Dendritic cell treated with granulocyte-macrophage colony-stimulating factor and Interleukin-4, amounts not matched to agents 40 ng/mL and 50 ng/mL, for 4 days (primary cell): ENCODE results near the gene UBR7.

Source experiments
- H3K27ac Mint-ChIP-seq: one replicate; pipeline ENCODE4 v1.8.0; 2022; ENCODE audit warnings: mild to moderate bottlenecking, mixed read lengths
- H3K27me3 Mint-ChIP-seq: one replicate; pipeline ENCODE4 v1.8.0; 2022; ENCODE audit warnings: mild to moderate bottlenecking, mixed read lengths
- H3K36me3 Mint-ChIP-seq: one replicate; pipeline ENCODE4 v1.8.0; 2022; ENCODE audit warnings: low read depth, mixed read lengths
- H3K4me1 Mint-ChIP-seq: one replicate; pipeline ENCODE4 v1.8.0; 2022; ENCODE audit warnings: low read depth, mixed read lengths
- H3K4me3 Mint-ChIP-seq: one replicate; pipeline ENCODE4 v1.8.0; 2022; ENCODE audit warnings: mild to moderate bottlenecking, moderate library complexity, mixed read lengths
- H3K9me3 Mint-ChIP-seq: one replicate; pipeline ENCODE4 v1.8.0; 2022; ENCODE audit warnings: mixed read lengths
- intact Hi-C: fragments of 100-400 bp; cut with micrococcal nuclease; formaldehyde crosslinking; loops from one replicate; pipeline ENCODE4 v1.15.0; 2022

The UBR7 gene

GRCh38 chr14:93246534-93246933, 39.5 kb downstream of the UBR7 start:
- intact Hi-C loops, result no loop called here
- peaks cover 96% of the 10 kb centered on the region for H3K36me3 Mint-ChIP-seq
- H3K4me3 Mint-ChIP-seq, result no peak overlapping the region

DNA sequence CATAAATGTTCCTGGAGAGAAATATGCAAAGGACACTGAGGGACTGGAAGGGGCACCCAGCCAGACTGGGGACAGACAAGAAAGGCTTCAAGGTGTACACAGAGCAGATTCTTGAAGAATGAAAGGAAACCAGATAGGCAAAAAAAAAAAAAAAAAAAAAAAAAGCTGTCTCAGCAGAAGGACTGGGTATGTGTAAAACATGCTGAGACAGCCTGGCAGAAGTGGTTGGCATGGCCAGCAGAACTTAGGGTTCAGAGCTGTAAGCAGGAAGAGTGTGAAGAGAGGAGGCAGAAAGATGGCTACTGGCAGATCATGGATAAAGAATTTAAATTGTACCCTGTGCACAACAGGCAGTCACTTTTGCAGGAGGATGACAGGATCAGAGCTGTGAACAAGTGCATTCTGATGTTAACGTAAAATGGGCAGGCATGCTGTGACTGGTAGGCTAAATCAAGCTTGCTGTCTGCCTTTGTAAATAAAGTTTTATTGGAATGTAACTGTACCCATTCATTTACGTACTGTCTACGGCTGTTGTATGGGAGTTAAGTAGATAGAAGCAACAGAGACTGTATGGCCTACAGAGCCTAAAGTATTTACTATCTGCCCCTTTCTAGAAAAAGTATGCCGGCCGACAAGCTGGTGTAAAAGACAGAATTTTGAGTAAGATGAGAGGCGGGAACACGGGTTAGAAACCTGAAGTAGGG, 42.2 kb downstream of the UBR7 start:
- no peaks in the 10 kb centered on the region for H3K27me3 Mint-ChIP-seq
- H3K4me3 Mint-ChIP-seq, result no peak overlapping the region
- no peaks in the 10 kb centered on the region for H3K9me3 Mint-ChIP-seq
- peak overlapping the region; percentile 8 for H3K27ac Mint-ChIP-seq
- peaks cover 86% of the 10 kb centered on the region for H3K36me3 Mint-ChIP-seq
- intact Hi-C loops, result no loop called here
- peaks cover 8% of the 10 kb centered on the region for H3K4me1 Mint-ChIP-seq

More at GRCh38 chr14:93246534-93246933, 39.5 kb downstream of the UBR7 start:
- Mint-ChIP-seq H3K9me3 (no peaks in the 10 kb centered on the region), H3K27me3 (no peaks in the 10 kb centered on the region), H3K27ac (no peak overlapping the region), H3K4me1 (peaks cover 8% of the 10 kb centered on the region)

DNA sequence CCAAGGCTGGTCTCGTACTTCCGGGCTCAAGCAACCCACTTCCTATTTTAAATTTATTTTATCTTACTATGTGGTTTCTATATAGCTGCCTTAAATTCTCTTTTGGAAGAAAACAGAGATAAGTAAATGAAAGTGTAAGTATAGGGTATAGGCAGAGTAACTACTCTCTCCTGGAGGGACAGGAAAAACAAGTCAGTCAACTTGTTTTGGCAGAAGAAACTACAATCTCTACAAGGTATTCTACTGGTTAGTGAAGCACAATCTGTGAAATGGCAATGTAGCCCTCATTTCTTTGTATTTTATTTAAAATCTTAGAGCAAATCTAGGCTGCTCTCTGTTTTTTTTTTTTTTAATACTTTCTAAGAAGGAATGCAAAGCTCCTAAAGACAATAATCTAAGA, 55.4 kb downstream of the UBR7 start:
- no peak overlapping the region for H3K27ac Mint-ChIP-seq
- H3K9me3 Mint-ChIP-seq, result no peaks in the 10 kb centered on the region
- peaks cover 45% of the 10 kb centered on the region for H3K36me3 Mint-ChIP-seq
- H3K4me3 Mint-ChIP-seq, result no peak overlapping the region
- intact Hi-C loops, result no loop called here
- no peaks in the 10 kb centered on the region for H3K27me3 Mint-ChIP-seq
- H3K4me1 Mint-ChIP-seq, result peaks cover 7% of the 10 kb centered on the region

GRCh38 chr14:93263416-93263815, 56.4 kb downstream of the UBR7 start:
- intact Hi-C loops, result no loop called here
- Mint-ChIP-seq H3K4me1 (peaks cover 14% of the 10 kb centered on the region), H3K27me3 (no peaks in the 10 kb centered on the region), H3K27ac (no peak overlapping the region), H3K4me3 (no peak overlapping the region), H3K9me3 (no peaks in the 10 kb centered on the region), H3K36me3 (peaks cover 52% of the 10 kb centered on the region)

DNA sequence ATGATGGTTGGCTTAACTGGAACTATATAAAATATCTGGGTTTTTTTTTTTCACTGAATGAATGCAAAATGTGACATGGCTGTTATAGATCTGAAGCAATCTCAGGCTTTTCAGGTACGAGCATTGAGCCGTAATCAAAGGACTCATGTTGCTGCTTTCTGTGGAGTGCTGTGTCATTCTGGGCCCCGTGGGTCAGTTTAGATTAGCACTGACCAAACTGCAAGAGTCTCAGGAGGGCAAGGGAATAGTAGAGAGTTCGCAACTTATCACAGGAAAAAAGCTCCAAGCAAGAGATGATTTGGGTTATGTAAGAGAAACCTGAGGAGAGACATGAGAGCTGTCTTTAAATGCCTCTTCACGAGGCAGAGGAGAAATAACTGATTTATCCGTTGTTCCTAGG, 59.1 kb downstream of the UBR7 start:
- H3K4me1 Mint-ChIP-seq, result peaks cover 18% of the 10 kb centered on the region
- H3K36me3 Mint-ChIP-seq, result peaks cover 44% of the 10 kb centered on the region
- H3K9me3 Mint-ChIP-seq, result no peaks in the 10 kb centered on the region
- intact Hi-C loops, result no loop called here
- H3K27me3 Mint-ChIP-seq, result no peaks in the 10 kb centered on the region
- no peak overlapping the region for H3K27ac Mint-ChIP-seq
- no peak overlapping the region for H3K4me3 Mint-ChIP-seq

DNA sequence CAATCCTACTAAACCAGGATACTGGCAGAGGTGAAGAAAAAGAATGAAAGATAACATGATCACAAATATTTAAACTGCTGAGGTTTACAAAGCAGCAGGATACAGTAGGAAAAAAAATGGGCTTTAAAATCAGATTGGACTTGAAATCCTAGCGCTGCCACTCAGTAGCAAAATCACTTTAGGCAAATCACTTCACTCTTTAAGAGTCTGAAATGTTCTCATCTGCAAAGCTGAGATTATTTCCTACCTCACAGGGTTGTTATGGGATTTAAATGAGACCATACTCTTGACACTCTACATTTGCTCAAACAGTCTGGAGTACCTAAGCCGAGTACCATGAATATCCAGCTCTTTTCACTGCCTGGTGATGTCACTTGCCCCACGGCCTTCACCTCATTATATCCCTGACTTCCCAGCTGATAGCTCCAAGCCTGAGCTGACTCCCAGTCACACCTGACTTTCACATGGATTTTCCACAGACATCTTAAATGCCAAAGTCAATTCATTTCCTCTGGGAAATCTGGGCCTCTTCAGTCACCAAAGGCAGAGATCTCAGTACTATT, 60.2 kb downstream of the UBR7 start:
- intact Hi-C loops, result no loop called here
- H3K27ac Mint-ChIP-seq, result peak overlapping the region; percentile 13
- peaks cover 27% of the 10 kb centered on the region for H3K4me1 Mint-ChIP-seq
- H3K4me3 Mint-ChIP-seq, result no peak overlapping the region
- H3K27me3 Mint-ChIP-seq, result no peaks in the 10 kb centered on the region
- H3K36me3 Mint-ChIP-seq, result peaks cover 43% of the 10 kb centered on the region
- no peaks in the 10 kb centered on the region for H3K9me3 Mint-ChIP-seq

DNA sequence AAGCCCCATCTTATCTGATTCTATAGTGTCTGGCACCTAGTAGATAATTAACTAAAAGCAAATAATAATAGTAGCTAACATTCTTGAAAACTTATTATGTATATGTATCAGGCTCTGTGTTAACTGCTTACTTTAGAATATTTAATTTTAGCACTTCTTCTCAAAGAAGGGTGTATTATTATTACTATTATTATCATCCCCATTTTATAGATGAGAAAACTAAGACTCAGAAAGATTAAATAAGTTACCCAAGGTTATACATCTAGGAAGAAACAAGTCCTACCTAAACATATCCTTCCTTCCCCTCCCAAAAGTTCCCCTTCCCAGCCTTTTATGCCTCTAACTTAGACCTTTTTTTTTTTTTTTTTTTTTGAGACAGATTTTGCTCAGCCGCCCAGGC, 61.4 kb downstream of the UBR7 start:
- Mint-ChIP-seq H3K4me1 (peaks cover 32% of the 10 kb centered on the region), H3K4me3 (no peak overlapping the region), H3K27me3 (no peaks in the 10 kb centered on the region), H3K27ac (no peak overlapping the region), H3K36me3 (peaks cover 50% of the 10 kb centered on the region), H3K9me3 (no peaks in the 10 kb centered on the region)
- intact Hi-C loops, result no loop called here

DNA sequence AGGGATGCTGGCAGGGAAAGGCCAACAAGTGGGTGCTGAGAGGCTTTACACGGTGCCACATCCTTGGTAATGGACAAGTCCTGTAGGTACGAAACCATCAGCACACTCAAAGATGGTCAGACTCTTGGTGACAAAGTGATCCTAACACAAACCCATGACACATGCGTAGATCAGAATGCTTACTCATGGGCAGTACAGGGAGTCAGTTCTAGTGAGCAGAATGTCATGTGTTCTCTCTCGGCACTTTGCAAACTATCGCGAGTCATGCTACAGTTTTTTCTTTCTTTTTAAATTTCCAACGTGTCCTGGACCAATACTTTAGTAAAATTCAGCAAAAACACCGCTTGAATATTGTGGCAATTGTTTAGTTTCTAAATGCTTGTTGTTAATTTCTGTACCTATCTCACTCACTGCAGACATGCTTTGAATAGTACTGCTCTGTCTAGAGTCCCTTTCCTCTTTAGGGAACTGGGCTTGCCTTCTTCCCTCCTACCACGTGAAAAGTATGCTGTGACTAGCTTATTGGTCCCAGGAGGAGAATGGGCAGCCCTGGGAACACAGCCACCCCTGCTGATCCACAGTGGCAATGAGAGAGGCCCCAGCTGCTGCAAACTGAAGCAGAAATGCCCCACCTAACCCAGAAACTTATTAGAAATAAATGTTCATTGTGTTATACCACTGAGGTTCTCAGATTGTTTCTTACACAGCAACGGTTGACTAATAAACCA, 62.4 kb downstream of the UBR7 start:
- intact Hi-C loops, result no loop called here
- H3K4me1 Mint-ChIP-seq, result peaks cover 27% of the 10 kb centered on the region
- peak overlapping the region; percentile 57 for H3K27ac Mint-ChIP-seq
- H3K36me3 Mint-ChIP-seq, result peaks cover 47% of the 10 kb centered on the region
- no peak overlapping the region for H3K4me3 Mint-ChIP-seq
- H3K9me3 Mint-ChIP-seq, result no peaks in the 10 kb centered on the region
- H3K27me3 Mint-ChIP-seq, result no peaks in the 10 kb centered on the region

DNA sequence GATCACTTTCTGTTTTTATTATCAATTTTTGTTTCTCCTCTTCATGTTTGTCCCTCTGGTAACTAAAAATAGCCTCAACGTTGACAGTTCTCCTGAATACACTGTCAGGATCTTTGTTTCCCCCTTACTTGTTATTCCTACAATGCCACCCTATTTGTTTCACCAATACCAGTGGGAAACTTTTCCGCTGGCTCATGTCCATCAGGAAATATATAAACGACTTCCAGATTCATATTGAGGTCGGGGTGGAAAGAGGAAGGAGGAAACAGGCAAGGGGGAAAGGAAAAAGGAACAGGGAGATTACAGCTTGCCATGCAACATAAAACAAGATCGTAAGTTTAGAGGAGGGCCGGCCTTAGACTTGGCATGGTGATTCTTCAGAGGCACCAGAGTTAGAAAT, 64.1 kb downstream of the UBR7 start:
- peaks cover 27% of the 10 kb centered on the region for H3K4me1 Mint-ChIP-seq
- peaks cover 38% of the 10 kb centered on the region for H3K36me3 Mint-ChIP-seq
- H3K27me3 Mint-ChIP-seq, result no peaks in the 10 kb centered on the region
- H3K27ac Mint-ChIP-seq, result no peak overlapping the region
- H3K4me3 Mint-ChIP-seq, result no peak overlapping the region
- intact Hi-C loops, result no loop called here
- H3K9me3 Mint-ChIP-seq, result no peaks in the 10 kb centered on the region

GRCh38 chr14:93274055-93274806, 67.2 kb downstream of the UBR7 start:
- Mint-ChIP-seq H3K4me3 (no peak overlapping the region), H3K27me3 (no peaks in the 10 kb centered on the region), H3K9me3 (no peaks in the 10 kb centered on the region), H3K27ac (no peak overlapping the region), H3K36me3 (peaks cover 48% of the 10 kb centered on the region), H3K4me1 (peaks cover 18% of the 10 kb centered on the region)
- intact Hi-C loops, result no loop called here

GRCh38 chr14:93276031-93276716, 69.1 kb downstream of the UBR7 start:
- no peak overlapping the region for H3K4me3 Mint-ChIP-seq
- H3K9me3 Mint-ChIP-seq, result no peaks in the 10 kb centered on the region
- H3K27me3 Mint-ChIP-seq, result no peaks in the 10 kb centered on the region
- peaks cover 49% of the 10 kb centered on the region for H3K36me3 Mint-ChIP-seq
- intact Hi-C loops, result no loop called here
- no peak overlapping the region for H3K27ac Mint-ChIP-seq
- H3K4me1 Mint-ChIP-seq, result peaks cover 13% of the 10 kb centered on the region
